IPS-NIHi11 (cell line): ENCODE results near the gene FAM168A.
"Not testable (repeated sequence)": the region's sequence is repeated elsewhere in the genome, so short reads cannot be mapped to it uniquely, and the experiment has no call there.

Source experiments
- DNase-seq: peaks from one replicate; pipeline ENCODE4 v3.0.0; 2012; ENCODE audit warnings: mixed read lengths, low spot score

The FAM168A gene

GRCh38 chr11:73592640-73593039 lies 5.3 kb downstream of the FAM168A start:
- no peak for DNase-seq

- DNase-seq, result no peak
These were observed 6.2 kb downstream of the FAM168A start for GRCh38 chr11:73591743-73592142.

GRCh38 chr11:73590991-73591390 lies 6.9 kb downstream of the FAM168A start:
- no peak for DNase-seq

GRCh38 chr11:73586791-73587190 lies 11.1 kb downstream of the FAM168A start:
- DNase-seq, result no peak

- DNase-seq, result no peak
These were observed 11.9 kb downstream of the FAM168A start for GRCh38 chr11:73585834-73586575.

GRCh38 chr11:73584831-73585230 lies 13.1 kb downstream of the FAM168A start:
- DNase-seq, result no peak

GRCh38 chr11:73582653-73583052 lies 15.3 kb downstream of the FAM168A start:
- DNase-seq, result no peak

- DNase-seq, result not testable (repeated sequence)
These were observed 17.2 kb downstream of the FAM168A start for GRCh38 chr11:73580749-73581148.

GRCh38 chr11:73579641-73580434 lies 18.1 kb downstream of the FAM168A start:
- no peak for DNase-seq

- DNase-seq, result no peak
These were observed 19.2 kb downstream of the FAM168A start for GRCh38 chr11:73578592-73579185.

- no peak for DNase-seq
These were observed 20.4 kb downstream of the FAM168A start for GRCh38 chr11:73577496-73577917.

GRCh38 chr11:73576185-73576614 lies 21.7 kb downstream of the FAM168A start:
- DNase-seq, result no peak

GRCh38 chr11:73571982-73572381 lies 25.9 kb downstream of the FAM168A start:
- DNase-seq, result not testable (repeated sequence)

- DNase-seq, result no peak
These were observed 27.3 kb downstream of the FAM168A start for GRCh38 chr11:73570415-73571114.

GRCh38 chr11:73566977-73567755 lies 30.7 kb downstream of the FAM168A start:
- DNase-seq, result no peak

- no peak for DNase-seq
These were observed 31.5 kb downstream of the FAM168A start for GRCh38 chr11:73566422-73566821.

GRCh38 chr11:73565804-73566203 lies 32.1 kb downstream of the FAM168A start:
- no peak for DNase-seq

GRCh38 chr11:73564903-73565302 lies 33.0 kb downstream of the FAM168A start:
- DNase-seq, result no peak

- DNase-seq, result no peak
These were observed 34.2 kb downstream of the FAM168A start for GRCh38 chr11:73563539-73564200.

- DNase-seq, result no peak
These were observed 38.2 kb downstream of the FAM168A start for GRCh38 chr11:73559743-73560142.

- no peak for DNase-seq
These were observed 40.9 kb downstream of the FAM168A start for GRCh38 chr11:73556966-73557365.
